Body of pancreas (tissue), 4 donors: ENCODE measurements around the gene SYNGR1. TPM values are rescaled to one million over a fixed set of nuclear protein-coding genes. Genes with fewer than 3 reads are reported as not detected.

Experiments used
- ATAC-seq: fragments of 150-250 bp; one replicate; pipeline ENCODE4 v1.9.1; 2016
- DNase-seq, 4 donors: peaks; one replicate each; pipeline ENCODE4 v3.0.0-alpha.2; 2019
- H3K27ac ChIP-seq, 4 donors: fragments of 200-600 bp; sonication (generic); 1 replicate in 3 of 4; 2 replicates in 1 of 4; pipeline versions ENCODE4 v1.5.1 to v1.6.1; 2016 to 2019; ENCODE audit warnings: mild to moderate bottlenecking in 1 of 4, mixed read lengths in 1 of 4, moderate library complexity in 1 of 4
- H3K27me3 ChIP-seq, 2 donors: fragments of 200-600 bp; sonication (generic); one replicate each; pipeline ENCODE4 v1.6.0; 2016; ENCODE audit warnings: mild to moderate bottlenecking in 1 of 2
- H3K36me3 ChIP-seq, 2 donors: fragments of 200-600 bp; sonication (generic); replicated peaks in 1 of 2; 2 replicates each; pipeline ENCODE4 v1.5.1; 2016; ENCODE audit warnings: low read depth in 2 of 2; ENCODE audit not compliant: insufficient read depth in 1 of 2
- H3K4me1 ChIP-seq: fragments of 200-600 bp; sonication (generic); one replicate; pipeline ENCODE4 v1.6.0; 2016
- H3K4me3 ChIP-seq, 2 donors: fragments of 200-600 bp; sonication (generic); 1 replicate in 1 of 2; 2 replicates in 1 of 2; pipeline ENCODE4 v1.5.1; 2016 to 2019
- H3K9me3 ChIP-seq, 3 donors: fragments of 200-600 bp; sonication (generic); 1 replicate in 2 of 3; 2 replicates in 1 of 3; pipeline ENCODE4 v1.5.1; 2016
- CTCF ChIP-seq, 7 experiments: fragments of 450-650 bp in 4 of 7; fragments of 200-600 bp in 3 of 7; sonication (generic) in 3 of 7; IDR thresholded peaks; one replicate each; pipeline ENCODE4 v1.5.1; 2016 to 2019; ENCODE audit warnings: antibody characterized with exemption in 7 of 7
- POLR2A ChIP-seq, 3 donors: fragments of 450-650 bp; IDR thresholded peaks; one replicate each; pipeline ENCODE4 v1.6.1; 2016; ENCODE audit warnings: antibody characterized with exemption in 3 of 3, mild to moderate bottlenecking in 2 of 3
- WGBS, 2 donors: methylation state at CpG; one replicate each; pipeline ENCODE4 v1.1.5; 2017; 5-methylcytosine and 5-hydroxymethylcytosine counted together
- intact Hi-C: fragments of 100-400 bp; cut with DNase I; formaldehyde crosslinking; loops from one replicate; pipeline ENCODE4 v1.15.1; 2023
- total RNA-seq, 2 donors: library from RNA; depleted of rRNA; stranded (reverse); fragments of >200 nt; gene quantifications; one replicate each; pipeline ENCODE4 v1.1.0, GENCODE V29; 2016

SYNGR1 gene
- total RNA-seq, 2 donors from 2014 or later: 15.2 to 35.0 TPM

- no peaks in the 10 kb centered on the region for H3K36me3 ChIP-seq
- TF ChIP-seq CTCF (IDR thresholded peaks at IDR 0.05): no peak
- no peak for TF ChIP-seq POLR2A (IDR thresholded peaks at IDR 0.05)
- H3K9me3 ChIP-seq: no peaks in the 10 kb centered on the region
- DNase-seq: no peak
- H3K4me3 ChIP-seq: no peak overlapping the region
- H3K27me3 ChIP-seq: no peaks in the 10 kb centered on the region
- H3K4me1 ChIP-seq: no peaks in the 10 kb centered on the region
- intact Hi-C loops: no loop called here
- no peak for ATAC-seq
- H3K27ac ChIP-seq: no peak overlapping the region
- 91 to 100% methylated on average over 2 to 8 of the region's 8 CpGs for WGBS, 2 donors
Measured at GRCh38 chr22:39374801-39375200, 25.0 kb downstream of the SYNGR1 start.

DNA sequence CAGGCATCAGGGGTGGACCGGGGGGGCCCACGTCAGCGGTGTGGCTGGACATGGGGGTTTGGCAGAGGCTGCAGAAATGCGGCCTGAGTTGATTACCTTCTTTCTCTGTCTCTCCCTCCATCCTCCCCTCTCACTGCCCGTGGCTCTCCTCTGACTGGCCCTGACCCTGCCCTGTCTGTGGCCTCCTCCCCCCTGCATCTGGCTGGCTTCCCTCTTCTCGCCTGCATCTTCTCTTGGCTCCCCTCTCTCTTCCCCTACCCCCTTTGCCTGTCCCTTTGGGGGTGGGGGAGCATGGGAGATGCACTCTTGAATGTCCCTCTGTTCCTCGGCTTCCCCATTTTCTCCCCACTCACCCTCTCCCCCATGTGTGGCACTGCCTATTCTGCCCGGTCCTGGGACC, 25.9 kb downstream of the SYNGR1 start:
- 67 to 85% methylated on average over 7 to 8 of the region's 8 CpGs for WGBS, 2 donors
- ATAC-seq: no peak

DNA sequence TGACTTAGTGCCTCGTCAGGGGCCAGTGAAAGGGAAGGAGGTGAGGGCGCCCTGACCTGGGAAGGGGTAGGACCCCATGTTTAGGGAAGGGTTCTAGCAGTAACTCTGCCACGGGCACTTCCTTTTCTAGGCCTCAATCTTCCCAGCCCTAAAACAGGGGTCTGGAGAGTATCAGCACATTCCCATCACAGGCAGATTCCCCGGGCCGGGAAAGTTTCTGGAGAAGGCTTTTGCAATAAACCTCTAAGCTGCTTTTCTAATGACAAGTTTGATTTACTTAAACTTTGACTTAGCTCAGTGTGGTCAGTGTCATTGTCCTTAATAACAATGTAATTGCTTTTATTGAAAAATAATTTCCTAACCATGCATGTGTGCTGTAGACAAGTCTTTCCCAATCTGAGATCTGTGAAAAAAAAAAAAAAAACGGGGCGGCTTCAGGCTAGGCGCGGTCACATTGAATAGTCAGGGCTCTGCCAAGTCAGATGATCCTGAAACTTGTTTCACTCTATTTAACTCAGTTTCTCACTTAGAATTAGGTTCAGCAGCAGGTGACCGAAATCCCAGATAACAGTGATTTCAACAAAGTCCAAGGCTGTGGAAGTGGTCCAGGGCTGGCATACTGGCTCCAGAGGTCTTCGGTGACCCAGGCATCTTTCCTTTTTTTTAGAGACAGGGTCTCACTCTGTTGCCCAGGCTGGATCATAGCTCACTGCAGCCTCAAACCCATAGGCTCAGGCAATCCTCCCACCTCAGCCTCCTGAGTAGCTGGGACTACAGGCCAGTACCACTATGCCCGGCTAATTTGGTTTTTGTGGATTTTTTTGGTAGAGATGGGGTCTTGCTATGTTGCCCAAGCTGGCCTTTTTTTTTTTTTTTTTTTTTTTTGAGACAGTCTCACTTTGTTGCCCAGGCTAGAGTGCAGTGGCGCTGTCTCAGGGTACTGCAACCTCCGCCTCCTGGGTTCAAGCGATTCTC, 30.3 kb downstream of the SYNGR1 start:
- TF ChIP-seq POLR2A (IDR thresholded peaks at IDR 0.05) (no peak), CTCF (IDR thresholded peaks at IDR 0.05) (no peak)
- Histone ChIP-seq H3K4me1 (no peaks in the 10 kb centered on the region), H3K27me3 (no peaks in the 10 kb centered on the region), H3K36me3 (no peaks in the 10 kb centered on the region), H3K27ac (no peak overlapping the region), H3K4me3 (no peak overlapping the region), H3K9me3 (no peaks in the 10 kb centered on the region)
- intact Hi-C loops: no loop called here
- DNase-seq: no peak
- ATAC-seq: no peak
- 83 to 87% methylated on average over 12 to 15 of the region's 15 CpGs for WGBS, 2 donors

More for the DNA sequence above, 25.9 kb downstream of the SYNGR1 start:
- H3K27ac ChIP-seq: no peak overlapping the region
- DNase-seq: no peak
- no peaks in the 10 kb centered on the region for H3K4me1 ChIP-seq
- TF ChIP-seq CTCF (IDR thresholded peaks at IDR 0.05) (no peak), POLR2A (IDR thresholded peaks at IDR 0.05) (no peak)
- H3K36me3 ChIP-seq: no peaks in the 10 kb centered on the region
- H3K27me3 ChIP-seq: no peaks in the 10 kb centered on the region
- H3K9me3 ChIP-seq: no peaks in the 10 kb centered on the region
- H3K4me3 ChIP-seq: no peak overlapping the region
- intact Hi-C loops: no loop called here

- DNase-seq (no peak), ATAC-seq (no peak)
- Histone ChIP-seq H3K9me3 (no peaks in the 10 kb centered on the region), H3K4me1 (no peaks in the 10 kb centered on the region), H3K27ac (no peak overlapping the region), H3K27me3 (no peaks in the 10 kb centered on the region), H3K36me3 (no peaks in the 10 kb centered on the region), H3K4me3 (no peak overlapping the region)
- 77 to 95% methylated on average over 13 to 14 of the region's 14 CpGs for WGBS, 2 donors
- no peak for TF ChIP-seq CTCF (IDR thresholded peaks at IDR 0.05)
- no peak for TF ChIP-seq POLR2A (IDR thresholded peaks at IDR 0.05)
- intact Hi-C loops: no loop called here
Measured at GRCh38 chr22:39381009-39381755, 31.4 kb downstream of the SYNGR1 start.
